HepG2 (cell line): ENCODE data around the gene TVP23A. TPM values are rescaled to one million over a fixed set of nuclear protein-coding genes. Genes with fewer than 3 reads are reported as not detected.

Experiments
- ATAC-seq: fragments of 200-7000 bp; cut with Tn5 transposase; 3 replicates; pipeline ENCODE4 v1.9.1; 2020; ENCODE audit warnings: mild to moderate bottlenecking, moderate library complexity
- BruUV-seq: library from RNA; stranded (reverse); fragments of 400-500 nt; replicated peaks from 2 replicates; lab custom pipeline; 2021; lab: Mats Ljungman, UMichigan
- CTCF ChIA-PET: fragments of 300-600 bp; formaldehyde crosslinking; extraction: SDS; loops from one replicate; lab custom pipeline; 2021; ENCODE audit warnings: low total read pairs, inconsistent platforms, low intra/inter-chr PET ratio; lab: Yijun Ruan, JAX
- POLR2A ChIA-PET: fragments of 350-600 bp; sonication (Branson Sonifier 250); formaldehyde crosslinking; loops from one replicate; lab custom pipeline; 2020; ENCODE audit warnings: antibody characterized with exemption, inconsistent platforms; lab: Yijun Ruan, JAX
- DNase-seq: peaks from one replicate; pipeline ENCODE4 v3.0.0-alpha.2; 2015; ENCODE audit warnings: low spot score
- FAIRE-seq: peaks from 3 replicates; lab custom pipeline; 2011; peaks lifted over from hg19 to GRCh38; lab: Jason Lieb, UNC
- H2AFZ ChIP-seq: one replicate; pipeline ENCODE4 v1.6.1; 2011; ENCODE audit warnings: low read length, inconsistent platforms
- H3K27ac ChIP-seq: fragments of 300-600 bp; 3 replicates; pipeline ENCODE4 v1.8.0; 2011; ENCODE audit warnings: mixed run types, mild to moderate bottlenecking, mixed read lengths, low read length, inconsistent platforms; ENCODE audit not compliant: insufficient read depth; ENCODE audit errors: extremely low read length
- H3K27me3 ChIP-seq, 2 experiments: fragments of 200-600 bp in 1 of 2; 2 replicates in 1 of 2; 3 replicates in 1 of 2; pipeline versions ENCODE4 v1.6.0 to v1.8.0; 2011; ENCODE audit warnings: low read length in 2 of 2, mild to moderate bottlenecking in 2 of 2, moderate library complexity in 2 of 2, inconsistent platforms in 1 of 2; ENCODE audit not compliant: insufficient read depth in 2 of 2, control insufficient read depth in 1 of 2
- H3K36me3 ChIP-seq, 2 experiments: fragments of 200-600 bp in 1 of 2; replicated peaks in 1 of 2; 2 replicates in 1 of 2; 3 replicates in 1 of 2; pipeline versions ENCODE4 v1.5.1 to v1.8.0; 2011; ENCODE audit warnings: low read length in 2 of 2, inconsistent platforms in 1 of 2; ENCODE audit not compliant: insufficient read depth in 2 of 2, control insufficient read depth in 1 of 2
- H3K4me1 ChIP-seq: 2 replicates; pipeline ENCODE4 v1.5.1; 2012; ENCODE audit warnings: low read length, inconsistent platforms; ENCODE audit not compliant: insufficient read depth
- H3K4me2 ChIP-seq: 2 replicates; pipeline ENCODE4 v1.6.0; 2011; ENCODE audit warnings: low read depth, low read length, inconsistent platforms
- H3K4me3 ChIP-seq, 3 experiments: fragments of 200-600 bp in 1 of 3; sonication (generic), shearing (Covaris generic) in 1 of 3; replicated peaks in 1 of 3; 2 replicates each; pipeline ENCODE4 v1.5.1; 2011 to 2016; ENCODE audit warnings: low read length in 3 of 3, inconsistent platforms in 2 of 3, low read depth in 2 of 3, mild to moderate bottlenecking in 2 of 3, control low read depth in 1 of 3, mixed read lengths in 1 of 3; ENCODE audit not compliant: insufficient read depth in 1 of 3
- H3K79me2 ChIP-seq: one replicate; pipeline ENCODE4 v1.6.1; 2011; ENCODE audit warnings: low read length, inconsistent platforms; ENCODE audit not compliant: insufficient read depth
- H3K9ac ChIP-seq: 2 replicates; pipeline ENCODE4 v1.6.0; 2011; ENCODE audit warnings: mild to moderate bottlenecking, low read depth, low read length, inconsistent platforms; ENCODE audit not compliant: insufficient read depth
- H3K9me3 ChIP-seq: 2 replicates; pipeline ENCODE4 v1.5.1; 2012; ENCODE audit warnings: mild to moderate bottlenecking, low read length
- H4K20me1 ChIP-seq: 2 replicates; pipeline ENCODE4 v1.6.0; 2011; ENCODE audit warnings: inconsistent platforms, mild to moderate bottlenecking, low read length, moderate library complexity; ENCODE audit not compliant: insufficient read depth
- CAMTA2 ChIP-seq: sonication (generic); formaldehyde crosslinking; IDR thresholded peaks from 2 replicates; pipeline ENCODE4 v1.4.0; 2020; ENCODE audit warnings: mild to moderate bottlenecking, missing genetic modification reagents, borderline replicate concordance
- IRX3 ChIP-seq: sonication (generic); formaldehyde crosslinking; IDR thresholded peaks from 2 replicates; pipeline ENCODE4 v1.8.1; 2023; ENCODE audit warnings: mild to moderate bottlenecking, low read depth, missing genetic modification reagents, borderline replicate concordance
- SETDB1 ChIP-seq: sonication (generic); formaldehyde crosslinking; IDR thresholded peaks from 2 replicates; pipeline ENCODE4 v1.5.1; 2020; ENCODE audit warnings: missing genetic modification reagents, mild to moderate bottlenecking, borderline replicate concordance
- ZNF317 ChIP-seq: sonication (generic); formaldehyde crosslinking; IDR thresholded peaks from 2 replicates; pipeline ENCODE4 v1.5.0; 2020; ENCODE audit warnings: mild to moderate bottlenecking, missing genetic modification reagents
- ZNF451 ChIP-seq: sonication (generic); formaldehyde crosslinking; IDR thresholded peaks from 2 replicates; pipeline ENCODE4 v1.5.0; 2020; ENCODE audit warnings: mild to moderate bottlenecking, missing genetic modification reagents
- WGBS: methylation state at CpG from one replicate; pipeline ENCODE4 v1.1.6; 2017; ENCODE audit warnings: low lambda C conversion rate; 5-methylcytosine and 5-hydroxymethylcytosine counted together
- in situ Hi-C: cut with HindIII; loops from 2 replicates; pipeline ENCODE4 v1.10.0; 2017; ENCODE audit warnings: low pct_unique_long_range_greater_than_20kb; ENCODE audit not compliant: extremely low pct_ligation_motif_present
- intact Hi-C: fragments of 100-400 bp; cut with micrococcal nuclease; formaldehyde crosslinking; loops from one replicate; pipeline ENCODE4 v1.10.0; 2022; ENCODE audit not compliant: unreplicated experiment
- polyA plus RNA-seq, 8 experiments: library from polyadenylated mRNA; depleted of rRNA in 3 of 8; stranded (reverse) in 7 of 8; unstranded in 1 of 8; fragments of >200 nt; fragmentation: Illumina TruSeq in 4 of 8; extraction: Trizol in 4 of 8; gene quantifications; 2 replicates each; pipeline versions ENCODE4 v1.2.1 to v1.2.3, GENCODE V29; 2011 to 2016; ENCODE audit warnings: low read depth in 4 of 8, missing spikeins in 1 of 8, mixed read lengths in 1 of 8; ENCODE audit not compliant: insufficient read depth in 1 of 8
- total RNA-seq, 5 experiments: library from RNA; depleted of rRNA; stranded (reverse); fragments of >200 nt; fragmentation: Illumina TruSeq; extraction: Trizol; gene quantifications; 2 replicates each; pipeline ENCODE4 v1.2.3, GENCODE V29; 2016; ENCODE audit warnings: low read depth in 1 of 5
- TF ChIP-seq, protein P1 (sequence below): sonication (generic); formaldehyde crosslinking; IDR thresholded peaks from 2 replicates; pipeline ENCODE4 v1.9.0; 2021; ENCODE audit warnings: missing genetic modification reagents, borderline replicate concordance
- TF ChIP-seq, protein P2 (sequence below): sonication (generic); formaldehyde crosslinking; conservative IDR thresholded peaks from 2 replicates; pipeline ENCODE4 v1.8.1; 2023; ENCODE audit warnings: missing genetic modification reagents

The TVP23A gene
- total and polyA plus RNA-seq, 2 of the 13 experiments (the other 11 are each of a cell fraction or from before 2014, with no cell fraction given): not detected

DNA sequence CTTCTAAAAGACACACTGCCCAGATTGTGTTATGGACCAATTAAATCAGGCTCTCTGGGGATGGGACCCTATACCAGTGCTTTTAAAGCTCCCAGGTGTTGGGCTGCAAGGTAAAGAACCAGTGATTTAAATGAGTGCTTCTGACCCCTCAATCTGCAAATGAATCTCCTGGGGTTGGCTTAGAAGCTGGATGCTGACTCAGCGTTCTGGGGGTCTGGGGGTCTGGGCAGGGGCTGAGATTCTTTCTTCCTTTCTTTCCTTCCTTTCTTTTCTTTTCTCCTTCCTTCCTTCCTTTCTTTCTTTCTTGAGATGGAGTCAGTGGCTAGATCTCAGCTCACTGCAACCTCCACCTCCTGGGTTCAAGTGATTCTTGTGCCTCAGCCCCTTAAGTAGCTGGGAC is 2.0 kb upstream of the TVP23A start (continued):
- TF ChIP-seq, protein P1, sequence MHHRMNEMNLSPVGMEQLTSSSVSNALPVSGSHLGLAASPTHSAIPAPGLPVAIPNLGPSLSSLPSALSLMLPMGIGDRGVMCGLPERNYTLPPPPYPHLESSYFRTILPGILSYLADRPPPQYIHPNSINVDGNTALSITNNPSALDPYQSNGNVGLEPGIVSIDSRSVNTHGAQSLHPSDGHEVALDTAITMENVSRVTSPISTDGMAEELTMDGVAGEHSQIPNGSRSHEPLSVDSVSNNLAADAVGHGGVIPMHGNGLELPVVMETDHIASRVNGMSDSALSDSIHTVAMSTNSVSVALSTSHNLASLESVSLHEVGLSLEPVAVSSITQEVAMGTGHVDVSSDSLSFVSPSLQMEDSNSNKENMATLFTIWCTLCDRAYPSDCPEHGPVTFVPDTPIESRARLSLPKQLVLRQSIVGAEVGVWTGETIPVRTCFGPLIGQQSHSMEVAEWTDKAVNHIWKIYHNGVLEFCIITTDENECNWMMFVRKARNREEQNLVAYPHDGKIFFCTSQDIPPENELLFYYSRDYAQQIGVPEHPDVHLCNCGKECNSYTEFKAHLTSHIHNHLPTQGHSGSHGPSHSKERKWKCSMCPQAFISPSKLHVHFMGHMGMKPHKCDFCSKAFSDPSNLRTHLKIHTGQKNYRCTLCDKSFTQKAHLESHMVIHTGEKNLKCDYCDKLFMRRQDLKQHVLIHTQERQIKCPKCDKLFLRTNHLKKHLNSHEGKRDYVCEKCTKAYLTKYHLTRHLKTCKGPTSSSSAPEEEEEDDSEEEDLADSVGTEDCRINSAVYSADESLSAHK (CRISPR knock-in tag): no peak
- TF ChIP-seq ZNF451 (CRISPR knock-in tag) (no peak), SETDB1 (CRISPR knock-in tag) (no peak), ZNF317 (CRISPR knock-in tag) (no peak)

- 100% methylated on average over 1 of the region's 1 CpG for WGBS
- POLR2A ChIA-PET: no interaction called here
- in situ Hi-C loops (no loop called here), intact Hi-C loops (no loop called here)
- no TSS peak for BruUV-seq
- H3K36me3 ChIP-seq: no peaks in the 10 kb centered on the region
- no peaks in the 10 kb centered on the region for H4K20me1 ChIP-seq
- no peaks in the 10 kb centered on the region for H3K79me2 ChIP-seq
- H3K4me1 ChIP-seq: no peaks in the 10 kb centered on the region
- H2AFZ ChIP-seq: no peak overlapping the region
- H3K9me3 ChIP-seq: no peaks in the 10 kb centered on the region
- CTCF ChIA-PET: no interaction called here
- no peak overlapping the region for H3K4me3 ChIP-seq
- H3K9ac ChIP-seq: no peak overlapping the region
- DNase-seq (no peak), ATAC-seq (no peak), FAIRE-seq (no peak)
- TF ChIP-seq IRX3 (CRISPR knock-in tag): no peak
- TF ChIP-seq CAMTA2: no peak
- TF ChIP-seq, protein P2, sequence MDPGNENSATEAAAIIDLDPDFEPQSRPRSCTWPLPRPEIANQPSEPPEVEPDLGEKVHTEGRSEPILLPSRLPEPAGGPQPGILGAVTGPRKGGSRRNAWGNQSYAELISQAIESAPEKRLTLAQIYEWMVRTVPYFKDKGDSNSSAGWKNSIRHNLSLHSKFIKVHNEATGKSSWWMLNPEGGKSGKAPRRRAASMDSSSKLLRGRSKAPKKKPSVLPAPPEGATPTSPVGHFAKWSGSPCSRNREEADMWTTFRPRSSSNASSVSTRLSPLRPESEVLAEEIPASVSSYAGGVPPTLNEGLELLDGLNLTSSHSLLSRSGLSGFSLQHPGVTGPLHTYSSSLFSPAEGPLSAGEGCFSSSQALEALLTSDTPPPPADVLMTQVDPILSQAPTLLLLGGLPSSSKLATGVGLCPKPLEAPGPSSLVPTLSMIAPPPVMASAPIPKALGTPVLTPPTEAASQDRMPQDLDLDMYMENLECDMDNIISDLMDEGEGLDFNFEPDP (CRISPR knock-in tag): 0 out of 2 replicates have a peak, but pooled peaks have one; percentile 65
- H3K27ac ChIP-seq: no peak overlapping the region
- peaks cover 6 to 25% of the 10 kb centered on the region in 2 experiments; a peak in 4 of 5 replicates for H3K27me3 ChIP-seq
- no peak overlapping the region for H3K4me2 ChIP-seq
These were observed 1.1 kb downstream of the TVP23A start for GRCh38 chr16:10817514-10817913.
